GM12872 (cell line): ENCODE data around the gene PRDM8.

ENCODE experiments used
- CTCF ChIP-seq: IDR thresholded peaks from 3 replicates; pipeline ENCODE4 v1.5.1; 2011; ENCODE audit warnings: low read depth, mild to moderate bottlenecking, low read length, moderate library complexity; ENCODE audit not compliant: insufficient read depth

Gene PRDM8

GRCh38 chr4:80184825-80185756, 12.2 kb upstream of the PRDM8 start:
- no peak for TF ChIP-seq CTCF

GRCh38 chr4:80185787-80186548, 11.3 kb upstream of the PRDM8 start:
- TF ChIP-seq CTCF = no peak

GRCh38 chr4:80186676-80187075, 10.6 kb upstream of the PRDM8 start:
- TF ChIP-seq CTCF = no peak

GRCh38 chr4:80187677-80188076, 9.6 kb upstream of the PRDM8 start:
- no peak for TF ChIP-seq CTCF

GRCh38 chr4:80188457-80188800, 8.9 kb upstream of the PRDM8 start:
- TF ChIP-seq CTCF = no peak

GRCh38 chr4:80188801-80189458, 8.4 kb upstream of the PRDM8 start:
- TF ChIP-seq CTCF = no peak

- no peak for TF ChIP-seq CTCF
Observed at GRCh38 chr4:80189581-80189955, 7.7 kb upstream of the PRDM8 start.
